ENCODE results near the gene MAP3K2.

MAP3K2 gene

DNA sequence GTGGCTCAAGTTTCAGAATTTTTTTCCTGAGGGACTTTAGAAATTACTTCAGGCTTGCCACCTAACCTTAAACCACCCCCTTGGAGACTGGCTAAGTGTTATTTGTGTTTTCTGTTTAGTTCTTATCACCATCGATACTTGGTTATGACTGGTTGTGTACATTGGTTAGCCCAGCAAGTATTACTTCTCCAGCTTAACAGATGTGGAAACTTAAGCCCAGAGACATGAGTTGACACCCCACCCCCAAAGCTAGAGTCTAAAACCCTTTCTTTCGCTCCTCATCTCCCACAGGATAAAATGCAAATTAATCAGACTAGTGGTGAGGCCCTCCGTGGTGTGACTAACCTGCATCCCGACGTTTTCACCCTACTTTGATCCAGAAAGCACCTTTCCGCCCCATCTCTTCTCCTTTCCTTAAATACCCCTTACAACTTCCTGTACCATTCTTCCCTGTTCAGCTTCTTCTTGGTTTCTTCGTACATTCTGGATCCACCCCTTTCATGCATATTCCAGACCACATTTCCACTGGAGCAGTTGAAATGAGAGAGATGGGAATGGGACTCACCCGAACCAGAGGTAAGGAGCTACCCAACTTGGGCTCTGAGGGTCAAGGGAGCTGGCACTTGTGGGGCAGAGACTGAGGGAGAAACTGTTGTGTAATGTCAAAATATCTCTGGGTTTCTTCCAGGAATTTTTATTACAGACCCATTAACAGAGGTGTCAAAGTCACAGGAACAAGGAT, 819 bp upstream of the MAP3K2 start:
- no peak for DNase-seq (ENCODE audit: low read depth)
- peak overlapping the region; percentile 59 for H3K4me3 ChIP-seq (ENCODE audit: low read depth, low read length)

DNA sequence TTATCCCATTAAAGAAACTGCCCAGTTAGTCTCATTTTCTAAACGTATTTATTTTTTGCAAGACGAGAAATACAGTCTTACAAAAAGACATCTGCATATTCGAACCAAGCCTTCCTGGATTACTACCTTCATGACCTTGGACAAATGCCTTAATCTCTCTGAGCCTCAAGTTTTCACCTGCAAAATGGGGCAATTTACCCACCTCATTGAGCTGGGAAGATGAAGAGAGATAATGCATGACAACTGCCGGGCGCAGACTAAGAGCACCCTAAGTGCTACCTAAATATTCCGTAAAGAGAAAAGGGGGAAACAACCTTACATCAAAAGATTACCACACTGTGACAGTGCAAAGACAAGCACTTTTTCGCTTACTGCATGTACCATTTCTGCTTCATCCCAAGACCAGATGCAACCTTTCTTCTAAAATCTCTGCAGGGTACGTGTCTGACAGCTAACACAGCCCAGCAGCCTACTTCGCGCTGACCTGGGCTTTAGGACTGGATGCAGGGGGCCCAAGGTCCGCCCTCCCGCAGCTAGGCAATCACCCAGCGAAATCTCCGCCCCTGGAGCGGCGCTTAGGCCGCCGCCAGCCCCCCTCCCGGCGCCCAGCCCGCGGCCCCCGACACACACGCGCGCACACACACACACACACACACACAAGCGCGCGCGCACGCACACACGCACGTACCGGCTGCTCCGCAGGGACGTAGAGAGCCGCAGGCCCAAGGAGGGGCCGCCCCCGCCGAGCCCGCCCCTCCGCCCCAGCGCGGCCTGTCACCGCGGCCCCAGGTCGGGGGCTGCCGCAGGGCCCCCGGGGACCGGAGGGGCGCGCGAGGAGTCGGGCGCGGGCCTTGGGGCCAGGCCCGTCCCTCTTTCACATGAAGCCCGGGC, 766 bp downstream of the MAP3K2 start:
- peak; percentile 83 for DNase-seq (ENCODE audit: low read depth)
- H3K4me3 ChIP-seq (ENCODE audit: low read depth, low read length), result peak overlapping the region; percentile 86

DNA sequence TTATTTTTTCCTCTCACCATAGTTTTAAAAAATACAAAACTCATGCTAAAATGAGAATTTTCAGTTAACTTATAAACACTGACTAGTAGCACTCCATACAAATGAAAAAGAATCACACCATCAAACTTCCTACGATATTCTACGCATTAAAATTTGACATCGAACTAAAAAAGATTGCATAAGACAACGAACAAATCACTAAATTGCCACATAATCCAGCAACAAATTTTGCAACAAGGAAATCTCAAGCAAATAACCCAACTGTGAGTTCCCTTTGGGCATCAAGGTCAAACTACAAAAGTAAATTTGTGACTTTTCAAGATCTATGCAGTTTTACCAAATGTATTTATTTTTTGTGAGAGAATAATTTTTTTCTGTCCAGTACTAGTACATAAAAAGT, 1.5 kb downstream of the MAP3K2 start:
- DNase-seq (ENCODE audit: low read depth), result no peak
- H3K4me3 ChIP-seq (ENCODE audit: low read depth, low read length), result peak overlapping the region; percentile 86

DNA sequence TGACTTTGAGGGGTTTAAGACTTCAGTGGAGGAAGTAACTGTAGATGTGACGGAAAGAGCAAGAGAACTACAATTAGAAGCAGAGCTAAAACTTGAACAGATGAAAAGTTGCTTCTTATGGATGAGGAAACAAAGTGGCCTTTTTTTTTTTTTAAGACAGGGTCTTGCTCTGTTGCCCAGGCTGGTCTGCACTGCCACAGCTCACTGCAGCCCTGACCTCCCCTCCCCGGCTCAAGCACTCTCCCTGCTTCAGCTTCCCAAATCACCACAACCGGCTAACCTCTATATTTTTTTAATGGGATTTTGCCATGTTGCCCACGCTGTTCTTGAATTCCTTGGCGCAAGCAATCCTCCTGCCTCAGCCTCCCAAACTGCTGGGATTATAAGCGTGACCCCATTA, 3.2 kb downstream of the MAP3K2 start:
- H3K4me3 ChIP-seq (ENCODE audit: low read depth, low read length), result no peak overlapping the region
- no peak for DNase-seq (ENCODE audit: low read depth)

DNA sequence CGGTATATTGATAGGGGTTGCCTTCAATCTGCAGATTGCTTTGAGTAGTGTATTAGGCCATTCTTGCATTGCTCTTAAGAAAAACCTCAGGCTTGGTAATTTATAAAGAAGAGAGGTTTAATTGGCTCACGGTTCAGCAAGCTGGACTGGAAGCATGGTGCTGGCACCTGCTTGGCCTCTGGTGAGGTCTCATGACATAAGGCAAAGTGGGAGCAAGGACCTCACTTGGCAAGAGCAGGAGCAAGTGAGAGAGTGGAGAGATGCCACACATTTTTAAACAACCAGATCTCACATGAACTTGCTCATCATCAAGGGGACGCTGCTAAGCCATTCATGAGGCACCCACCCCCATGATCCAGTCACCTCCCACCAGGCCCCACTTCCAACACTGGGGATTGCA, 4.9 kb downstream of the MAP3K2 start:
- no peak for DNase-seq (ENCODE audit: low read depth)
- no peak overlapping the region for H3K4me3 ChIP-seq (ENCODE audit: low read depth, low read length)

DNA sequence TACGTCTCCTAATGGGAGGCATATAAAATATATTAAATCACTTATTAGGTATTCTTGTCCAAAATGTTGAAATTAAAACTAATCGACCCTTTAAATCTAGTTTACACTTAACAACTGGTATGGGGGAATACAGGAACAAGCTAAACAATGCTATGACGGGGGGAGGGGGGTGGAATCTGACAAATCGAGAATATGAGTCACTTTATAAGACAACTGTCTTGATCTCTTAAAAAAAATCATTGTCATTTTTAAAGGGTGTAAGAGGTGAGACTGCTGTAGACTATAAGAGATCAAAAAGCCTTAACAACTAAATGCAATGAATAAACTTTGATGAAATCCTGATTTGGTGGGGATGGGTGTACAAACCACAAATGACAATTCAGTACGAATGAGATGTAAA, 6.0 kb downstream of the MAP3K2 start:
- no peak overlapping the region for H3K4me3 ChIP-seq (ENCODE audit: low read depth, low read length)
- DNase-seq (ENCODE audit: low read depth), result no peak

DNA sequence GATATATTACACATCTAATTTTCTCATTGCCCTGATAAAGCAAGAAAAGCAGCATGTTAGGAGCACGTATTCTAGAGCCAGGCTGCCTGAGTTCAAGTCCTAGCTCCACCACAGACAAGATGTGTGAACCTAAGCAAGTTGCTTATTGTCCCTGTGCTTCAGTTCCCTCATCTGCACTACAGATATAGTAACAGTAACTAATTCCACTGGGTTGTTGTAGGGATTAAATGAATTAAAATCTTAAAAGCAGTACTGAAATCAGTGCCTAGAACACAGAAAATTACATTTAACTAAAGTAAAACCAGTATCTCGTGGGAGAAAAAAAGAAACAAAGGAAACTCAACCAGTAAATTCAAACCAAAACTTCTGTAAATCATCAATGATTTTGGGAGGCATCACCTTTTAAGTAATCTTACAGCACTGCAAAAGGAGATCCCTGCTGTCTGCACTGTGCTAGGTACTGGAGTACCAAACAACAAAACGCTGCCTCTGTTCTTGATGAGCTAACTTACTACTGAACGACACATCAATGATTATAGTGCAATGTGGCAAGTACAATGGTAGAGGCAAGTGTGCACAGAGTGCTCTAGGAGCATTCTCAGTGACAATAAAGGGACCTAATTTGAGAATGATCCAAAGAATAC, 7.9 kb downstream of the MAP3K2 start:
- no peak for DNase-seq (ENCODE audit: low read depth)
- H3K4me3 ChIP-seq (ENCODE audit: low read depth, low read length), result no peak overlapping the region

DNA sequence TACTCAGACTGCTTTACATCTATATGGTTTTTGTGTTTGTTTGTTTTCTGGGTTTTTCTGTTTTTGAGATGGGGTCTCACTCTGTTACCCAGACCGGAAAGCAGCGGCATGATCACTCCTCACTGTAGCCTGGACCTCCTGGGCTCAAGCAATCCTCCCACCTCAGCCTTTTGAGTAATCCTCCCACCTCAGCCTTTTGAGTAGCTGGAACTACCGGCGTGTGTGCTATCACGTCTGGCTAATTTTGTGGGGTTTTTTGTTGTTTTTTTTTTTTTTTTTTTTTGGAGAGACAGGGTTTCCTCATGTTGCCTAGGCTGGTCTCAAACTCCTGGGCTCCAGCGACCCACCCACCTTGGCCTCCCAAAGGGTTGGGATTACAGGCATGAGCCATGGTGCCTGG, 9.1 kb downstream of the MAP3K2 start:
- DNase-seq (ENCODE audit: low read depth), result no peak
- H3K4me3 ChIP-seq (ENCODE audit: low read depth, low read length), result no peak overlapping the region

DNA sequence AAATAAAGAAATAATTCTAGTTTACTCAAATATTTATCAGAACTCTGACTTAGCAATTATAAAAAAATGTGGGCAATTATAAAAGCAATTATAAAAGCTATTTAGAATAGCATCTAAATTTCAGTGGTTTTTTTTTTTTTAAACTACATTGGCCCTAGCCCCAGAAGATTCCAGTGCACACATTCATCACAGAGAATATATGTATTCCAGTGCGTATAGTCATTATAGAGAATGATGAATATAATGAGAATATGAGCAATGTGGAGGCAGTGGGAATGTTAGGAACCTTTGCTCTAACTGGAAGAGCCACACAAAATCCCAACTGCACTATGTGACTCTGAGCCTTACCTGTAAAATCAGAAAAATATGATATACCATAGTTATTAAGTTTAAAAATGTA, 10.5 kb downstream of the MAP3K2 start:
- DNase-seq (ENCODE audit: low read depth), result no peak
- H3K4me3 ChIP-seq (ENCODE audit: low read depth, low read length), result no peak overlapping the region

DNA sequence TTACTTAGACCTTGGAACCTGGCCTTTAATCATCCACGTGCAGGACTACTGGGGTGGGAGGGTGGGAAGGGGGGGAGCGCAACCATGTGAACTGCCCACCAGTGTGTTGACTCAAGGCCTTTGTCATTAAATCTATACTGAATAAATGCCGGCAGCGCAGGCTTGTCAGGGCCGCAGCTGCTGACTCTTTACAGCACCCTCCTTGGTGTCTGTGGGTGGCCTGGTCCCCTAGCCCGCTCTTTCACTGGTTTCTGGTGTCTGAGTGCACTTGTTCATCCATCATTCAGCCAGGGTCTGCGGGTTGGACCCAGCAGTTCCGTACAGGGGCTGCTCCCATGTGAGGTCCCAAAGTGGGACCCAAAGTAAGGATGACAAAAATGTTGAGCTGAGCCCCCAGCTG, 11.5 kb downstream of the MAP3K2 start:
- H3K4me3 ChIP-seq (ENCODE audit: low read depth, low read length), result no peak overlapping the region
- no peak for DNase-seq (ENCODE audit: low read depth)

DNA sequence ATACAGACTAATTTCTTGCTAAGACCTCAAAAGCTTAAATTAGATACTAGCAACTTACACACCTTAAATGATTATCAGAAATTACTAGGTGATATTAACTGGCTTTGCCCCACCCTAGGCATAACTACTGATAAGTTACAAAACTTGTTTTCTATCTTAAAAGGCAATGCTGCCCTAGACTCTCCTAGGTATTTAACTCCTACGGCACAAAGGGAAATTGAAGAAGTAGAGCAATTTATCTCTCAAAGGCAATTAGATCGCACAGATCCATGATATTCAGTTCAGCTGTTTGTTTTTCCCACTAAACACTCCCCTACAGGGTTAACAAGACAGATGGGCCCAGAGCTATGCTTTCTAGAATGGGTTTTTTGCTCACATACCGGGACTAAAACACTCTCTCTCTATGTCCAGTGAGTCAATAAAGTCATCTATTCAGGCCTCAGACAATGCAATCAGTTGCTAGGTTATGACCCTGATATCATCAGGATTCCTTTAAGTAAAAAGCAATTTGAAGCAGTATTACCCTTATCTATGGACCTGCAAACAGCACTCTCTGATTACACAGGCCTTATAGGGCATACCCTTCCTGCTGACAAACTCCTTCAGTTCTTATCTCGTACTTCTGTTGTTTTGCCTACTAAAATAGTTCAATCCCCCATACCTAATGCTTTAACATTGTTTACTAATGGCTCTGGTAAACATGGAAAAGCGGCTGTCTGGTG, 14.3 kb downstream of the MAP3K2 start:
- no peak overlapping the region for H3K4me3 ChIP-seq (ENCODE audit: low read depth, low read length)
- no peak for DNase-seq (ENCODE audit: low read depth)

DNA sequence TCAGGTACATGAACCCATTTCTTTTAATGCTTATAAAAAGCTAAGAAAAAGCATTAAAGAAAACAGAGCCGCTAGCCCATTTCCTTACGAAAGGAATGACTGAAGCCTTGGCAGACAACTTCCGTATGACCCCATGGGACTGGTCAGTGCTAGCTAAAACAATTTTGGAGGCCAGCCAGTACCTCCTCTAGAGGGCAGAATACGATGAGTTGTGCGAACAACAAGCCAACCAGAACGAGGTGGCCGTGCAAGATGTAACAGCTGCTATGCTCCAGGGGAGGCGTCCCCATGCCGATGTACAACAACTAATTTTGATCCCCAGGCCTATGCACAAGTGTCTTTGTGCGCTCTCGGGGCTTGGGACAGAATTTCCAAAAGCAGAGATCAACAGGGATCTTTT, 16.7 kb downstream of the MAP3K2 start:
- no peak overlapping the region for H3K4me3 ChIP-seq (ENCODE audit: low read depth, low read length)
- no peak for DNase-seq (ENCODE audit: low read depth)

DNA sequence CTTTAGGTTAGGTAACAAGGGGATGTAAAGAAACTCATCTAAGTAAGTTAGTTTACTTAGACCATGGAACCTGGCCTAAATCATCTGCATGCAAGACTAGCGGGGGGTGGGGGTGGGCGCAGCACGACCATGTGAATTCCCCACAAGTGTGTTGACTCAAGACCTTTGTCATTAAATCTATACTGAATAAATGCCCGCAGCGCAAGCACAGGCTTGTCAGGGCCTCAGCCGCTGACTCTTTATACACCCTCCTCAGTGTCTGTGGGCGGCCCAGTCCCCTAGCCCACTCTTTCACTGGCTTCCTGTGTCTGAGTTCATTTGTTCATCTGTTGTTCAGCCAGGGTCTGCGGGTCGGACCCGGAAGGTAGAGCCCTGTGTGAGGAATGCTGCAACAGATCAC, 17.8 kb downstream of the MAP3K2 start:
- H3K4me3 ChIP-seq (ENCODE audit: low read depth, low read length), result no peak overlapping the region
- DNase-seq (ENCODE audit: low read depth), result no peak

DNA sequence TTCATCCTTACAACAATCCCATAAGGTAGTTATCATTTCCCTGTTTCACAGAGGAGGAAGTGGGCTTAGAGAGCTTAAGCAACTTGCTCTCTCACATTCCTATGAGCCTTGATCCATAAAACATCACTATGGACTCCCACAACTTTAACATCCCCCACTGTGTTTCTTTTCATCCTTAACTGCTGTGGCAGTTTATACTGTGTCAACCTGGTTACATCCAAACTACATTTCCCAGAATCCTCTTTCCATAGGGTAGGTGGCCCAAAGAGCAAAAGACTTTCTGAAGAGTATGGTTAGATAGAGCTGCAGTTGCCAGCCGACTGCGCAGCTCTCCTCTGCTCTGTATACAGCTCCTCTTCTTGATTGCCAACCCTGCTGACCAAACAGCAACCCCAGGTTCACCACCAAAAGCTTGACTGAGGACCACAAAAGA, 22.5 kb downstream of the MAP3K2 start:
- DNase-seq (ENCODE audit: low read depth), result no peak
- no peak overlapping the region for H3K4me3 ChIP-seq (ENCODE audit: low read depth, low read length)

DNA sequence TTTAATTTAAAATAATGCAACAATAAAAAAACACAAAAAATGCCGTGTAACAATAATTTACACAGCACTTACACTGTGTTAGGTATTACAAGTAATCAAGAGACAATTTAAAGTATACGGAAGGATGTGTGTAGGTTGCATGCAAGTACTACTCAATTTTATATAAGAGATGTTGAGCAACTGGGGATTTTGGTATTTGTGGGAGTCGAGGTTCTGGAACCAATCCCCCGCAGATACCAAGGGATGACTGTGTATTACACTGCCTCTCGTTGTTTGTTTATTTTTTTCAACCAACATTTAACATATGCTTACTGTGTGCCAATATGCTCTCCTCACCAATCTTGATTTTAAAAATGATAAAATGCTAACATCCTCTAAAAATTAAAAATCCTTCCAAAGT, 24.8 kb downstream of the MAP3K2 start:
- DNase-seq (ENCODE audit: low read depth), result no peak
- H3K4me3 ChIP-seq (ENCODE audit: low read depth, low read length), result no peak overlapping the region

DNA sequence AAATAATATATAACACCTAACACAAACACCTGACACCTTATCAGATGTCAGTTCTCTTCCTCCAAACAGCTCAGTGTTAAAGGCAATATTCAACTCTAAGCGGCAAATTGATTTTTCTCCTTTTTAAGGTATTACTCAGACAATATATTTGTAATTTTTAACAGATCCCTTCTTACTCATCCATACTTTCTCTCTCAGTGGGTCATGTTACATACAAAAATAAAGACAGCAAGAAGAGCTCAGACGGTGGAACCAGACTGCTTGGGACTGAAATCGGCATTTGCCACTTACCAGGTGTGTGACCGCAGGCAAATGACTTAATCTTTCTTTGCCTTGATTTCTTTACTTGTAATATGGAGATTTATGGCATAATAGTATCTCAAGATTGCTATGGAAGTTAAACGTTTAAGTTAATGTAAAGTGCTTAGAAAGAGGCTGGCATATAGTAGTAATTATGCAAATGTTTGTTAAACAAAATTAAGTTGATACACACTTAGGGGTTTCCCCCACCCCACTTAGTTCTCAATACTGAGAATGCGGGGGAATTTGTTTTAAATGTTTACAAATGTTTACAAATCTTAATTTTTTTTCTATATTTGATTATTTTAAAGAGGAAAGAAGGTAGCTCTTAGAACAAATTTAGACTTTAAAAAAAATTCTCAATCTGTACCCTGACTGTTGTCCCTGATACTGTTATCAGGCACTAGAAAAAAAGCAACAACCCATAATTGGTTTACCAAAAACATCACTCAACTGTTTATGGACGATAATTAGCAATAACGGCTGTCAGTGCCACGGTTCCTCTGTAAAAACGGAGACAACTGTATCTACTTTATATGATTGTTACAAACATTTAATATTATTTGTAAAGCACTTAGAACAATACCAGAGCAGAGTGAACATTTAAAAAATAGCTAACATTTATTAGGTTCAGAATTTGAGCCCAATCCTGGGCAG, 25.6 kb downstream of the MAP3K2 start:
- H3K4me3 ChIP-seq (ENCODE audit: low read depth, low read length), result no peak overlapping the region
- no peak for DNase-seq (ENCODE audit: low read depth)

DNA sequence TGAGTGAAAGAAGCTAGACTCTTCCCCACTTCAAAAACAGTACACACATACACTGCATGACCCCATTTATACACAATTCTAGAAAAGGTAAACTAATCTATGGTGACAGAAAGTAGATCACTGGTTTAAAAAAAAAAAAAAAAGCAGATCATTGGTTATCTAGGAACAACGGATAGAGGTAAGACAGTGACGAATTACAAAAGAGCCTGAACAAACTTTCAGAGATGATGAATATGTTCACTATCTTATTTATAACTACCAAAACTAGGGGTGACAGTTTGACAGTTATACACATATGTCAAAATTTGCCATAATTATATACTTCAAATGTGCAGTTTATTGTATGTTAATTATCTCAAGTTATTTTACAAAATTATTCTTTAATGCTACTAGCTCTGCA, 27.5 kb downstream of the MAP3K2 start:
- H3K4me3 ChIP-seq (ENCODE audit: low read depth, low read length), result no peak overlapping the region
- no peak for DNase-seq (ENCODE audit: low read depth)

DNA sequence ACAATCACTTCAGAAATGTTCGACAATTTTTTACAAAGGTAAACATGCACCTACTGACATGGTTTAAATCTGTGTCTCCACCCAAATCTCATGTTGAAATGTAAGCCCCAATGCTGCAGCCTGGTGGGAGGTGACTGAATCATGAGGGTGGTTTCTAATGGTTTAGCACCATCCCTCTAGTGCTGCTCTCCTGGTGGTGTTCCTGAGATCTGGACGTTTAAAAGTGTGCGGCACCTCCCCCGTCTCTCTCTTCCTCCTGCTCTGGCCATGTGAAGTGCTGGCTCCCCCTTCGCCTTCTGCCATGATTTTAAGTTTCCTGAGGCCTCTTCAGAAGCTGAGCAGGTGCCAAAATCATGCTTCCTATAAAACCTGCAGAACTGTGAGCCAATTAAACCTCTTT, 28.3 kb downstream of the MAP3K2 start:
- DNase-seq (ENCODE audit: low read depth), result no peak

DNA sequence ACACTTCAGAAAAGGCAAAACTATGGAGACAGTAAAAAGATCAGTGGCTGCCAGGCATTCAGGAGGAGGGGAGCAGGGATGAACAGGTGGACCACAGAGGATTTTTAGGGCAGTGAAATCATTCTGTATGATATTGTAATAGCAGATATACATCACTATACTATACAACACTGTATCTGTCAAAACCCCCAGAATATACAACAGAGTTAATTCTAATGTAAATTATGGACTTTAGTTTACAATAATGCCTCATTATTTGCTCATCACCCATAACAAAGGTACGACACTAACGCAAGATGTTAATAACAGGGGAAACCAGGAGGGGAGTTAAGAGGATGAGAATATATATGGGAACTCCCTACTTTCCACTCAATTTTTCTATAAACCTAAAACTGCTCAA, 28.8 kb downstream of the MAP3K2 start:
- DNase-seq (ENCODE audit: low read depth), result no peak

More for the DNA sequence above, 28.3 kb downstream of the MAP3K2 start:
- H3K4me3 ChIP-seq (ENCODE audit: low read depth, low read length), result no peak overlapping the region

More for the DNA sequence above, 28.8 kb downstream of the MAP3K2 start:
- H3K4me3 ChIP-seq (ENCODE audit: low read depth, low read length), result no peak overlapping the region
